ENCODE data around the gene NUFIP2. TPM values are rescaled to one million over a fixed set of nuclear protein-coding genes. Genes with fewer than 3 reads are reported as not detected.
"Not testable (repeated sequence)": the region's sequence is repeated elsewhere in the genome, so short reads cannot be mapped to it uniquely, and the experiment has no call there.

Gene NUFIP2
- total RNA-seq, 2 experiments from 2014 or later: 64.9 to 66.9 TPM

DNA sequence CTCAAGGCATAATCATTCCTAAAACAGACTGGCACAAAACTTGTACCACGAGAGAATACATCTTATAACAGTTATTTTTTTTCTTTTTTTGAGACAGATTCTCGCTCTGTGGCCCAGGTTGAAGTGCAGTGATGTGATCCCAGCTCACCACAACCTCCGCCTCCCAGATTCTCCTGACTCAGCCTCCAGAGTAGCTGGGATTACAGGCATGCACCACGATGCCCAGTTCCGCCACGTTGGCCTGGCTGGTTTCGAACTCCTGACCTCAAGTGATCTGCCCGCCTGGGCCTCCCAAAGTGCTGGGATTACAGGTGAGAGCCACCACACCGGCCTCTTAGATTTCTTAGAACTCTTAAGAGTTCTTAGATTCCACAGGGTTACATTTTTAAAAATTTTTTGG is 4.1 kb downstream of the NUFIP2 start:
- POLR2A ChIA-PET: no interaction called here
- CTCF ChIA-PET: interaction anchor here (1.2 to 2.8 kb wide), 2 partner anchors 38 to 141 kb away, joined by 3 to 15 read pairs; no protein-coding TSS in a partner anchor

DNA sequence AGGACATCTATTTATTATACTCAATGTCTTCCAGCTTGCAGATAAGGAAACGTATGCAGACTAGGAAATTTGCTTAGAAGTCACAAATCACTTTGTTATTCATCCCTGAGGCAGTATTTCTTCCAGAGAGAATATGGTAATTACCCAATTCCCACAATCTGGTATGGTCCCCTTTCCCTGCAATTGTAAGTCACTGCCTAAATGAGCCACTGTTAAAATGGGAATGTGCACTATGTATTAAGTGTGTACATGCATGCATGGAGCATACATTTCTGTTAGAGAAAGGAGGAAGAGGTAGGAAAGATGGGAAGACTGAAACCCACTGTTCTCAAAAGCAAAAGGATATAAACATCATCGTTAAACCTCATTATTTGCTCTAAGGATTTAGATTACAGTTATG is 10.0 kb downstream of the NUFIP2 start:
- ChIA-PET CTCF (no interaction called here), POLR2A (no interaction called here)

DNA sequence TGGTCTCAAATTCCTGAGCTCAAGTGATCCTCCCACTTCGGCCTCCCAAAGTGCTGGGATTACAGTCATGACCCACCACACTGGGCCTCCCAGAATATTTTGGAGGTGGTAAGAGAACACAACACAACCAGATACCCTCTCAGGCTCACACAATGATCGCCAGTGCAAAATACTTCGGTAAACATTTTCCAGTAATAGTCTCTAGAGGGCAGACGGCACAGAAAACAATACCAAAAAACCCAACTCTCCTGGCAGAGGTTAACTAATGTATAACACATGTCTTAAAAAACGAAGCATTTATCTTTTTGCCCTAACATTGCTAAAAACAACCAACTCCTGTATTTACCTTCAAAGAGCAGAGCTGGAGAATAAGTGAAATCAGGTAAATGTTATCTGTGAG is 10.5 kb downstream of the NUFIP2 start:
- ChIA-PET POLR2A (no interaction called here), CTCF (no interaction called here)

DNA sequence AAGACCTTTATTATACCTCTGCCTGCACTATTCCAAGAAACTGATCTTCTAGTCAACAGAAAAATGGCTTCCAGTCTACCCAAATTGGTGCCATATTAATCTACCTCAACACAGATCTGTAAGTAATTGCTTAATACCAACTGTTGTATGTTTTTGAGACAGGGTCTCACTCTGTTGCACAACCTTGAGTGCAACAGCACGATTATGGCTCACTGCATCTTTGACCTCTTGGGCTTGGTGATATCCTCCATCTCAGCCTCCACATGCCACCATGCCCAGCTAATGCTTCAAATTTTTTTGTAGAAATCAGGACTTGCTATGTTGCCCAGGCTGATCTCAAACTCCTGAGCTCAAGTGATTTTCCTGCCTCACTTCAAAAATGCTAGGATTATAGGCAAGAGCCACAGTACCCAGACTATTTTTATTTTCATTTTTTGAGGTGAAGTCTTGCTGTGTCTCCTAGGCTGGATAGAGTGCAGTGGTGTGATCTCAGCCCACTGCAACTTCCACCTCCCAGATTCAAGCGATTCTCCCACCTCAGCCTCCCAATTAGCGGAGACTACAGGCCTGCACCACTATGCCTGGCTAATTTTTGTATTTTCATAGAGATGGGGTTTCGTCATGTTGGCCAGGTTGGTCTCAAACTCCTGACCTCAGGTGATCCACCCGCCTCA is 14.4 kb downstream of the NUFIP2 start:
- CTCF ChIA-PET: no interaction called here
- POLR2A ChIA-PET: no interaction called here

DNA sequence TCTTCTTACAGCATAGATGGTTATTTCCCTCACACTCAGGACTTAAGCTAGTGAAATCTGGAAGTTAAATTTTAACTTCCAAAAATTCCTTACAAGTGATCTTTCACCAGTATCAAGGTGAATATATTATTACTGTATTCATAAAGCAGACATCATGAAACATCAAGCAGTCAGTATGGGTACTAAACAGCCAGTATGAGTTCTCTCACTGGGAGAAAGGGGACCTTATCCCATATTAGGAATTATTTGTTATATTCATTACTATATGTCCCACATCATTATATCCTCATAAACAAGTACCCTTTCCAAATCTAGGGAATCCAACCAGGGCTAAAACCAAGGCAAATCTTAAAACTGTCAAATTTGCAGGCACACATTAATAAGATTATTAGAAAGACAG is 15.3 kb downstream of the NUFIP2 start:
- POLR2A ChIA-PET: no interaction called here

DNA sequence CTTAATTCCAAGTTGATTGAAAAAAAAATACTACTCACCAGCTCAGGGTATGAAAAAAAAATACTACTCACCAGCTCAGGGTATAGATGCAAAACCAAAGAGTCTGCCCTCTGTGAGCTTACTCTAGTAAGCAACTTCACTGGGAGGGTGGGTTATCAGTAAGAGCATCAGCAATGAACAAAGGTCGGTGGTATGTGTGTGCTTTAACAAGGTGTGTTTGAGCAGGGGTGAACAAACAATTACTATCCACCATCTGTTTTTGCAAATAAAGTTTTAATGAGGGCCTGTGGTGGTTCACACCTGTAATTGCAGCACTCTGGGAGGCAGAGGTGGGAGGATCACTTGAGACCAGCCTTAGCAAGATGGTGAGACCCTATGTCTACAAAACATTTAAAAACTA is 20.0 kb downstream of the NUFIP2 start:
- CTCF ChIA-PET: interaction anchor here (0.7 kb wide), 1 partner anchor 23 kb away, joined by 3 read pairs; no protein-coding TSS in a partner anchor
- POLR2A ChIA-PET: no interaction called here

More for the DNA sequence above, 15.3 kb downstream of the NUFIP2 start:
- CTCF ChIA-PET: no interaction called here

DNA sequence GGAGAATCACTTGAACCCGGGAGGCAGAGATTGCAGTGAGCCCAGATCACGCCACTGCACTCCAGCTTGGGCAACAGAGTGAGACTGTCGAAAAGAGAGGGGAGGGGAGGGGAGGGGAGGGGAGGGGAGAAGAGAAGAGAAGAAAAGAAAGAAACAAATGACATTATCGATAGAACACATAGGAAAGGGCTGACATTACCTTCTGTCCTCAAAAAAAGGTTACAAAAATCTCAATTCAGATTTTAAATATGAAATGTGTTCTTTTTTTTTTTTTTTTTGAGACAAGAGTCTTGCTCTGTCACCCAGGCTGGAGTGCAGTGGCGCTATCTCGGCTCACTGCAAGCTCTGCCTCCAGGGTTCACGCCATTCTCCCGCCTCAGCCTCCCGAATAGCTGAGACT is 22.0 kb downstream of the NUFIP2 start:
- POLR2A ChIA-PET: not testable (repeated sequence)
- CTCF ChIA-PET: interaction anchor here (0.6 kb wide), 1 partner anchor 92 kb away, joined by 4 read pairs; no protein-coding TSS in a partner anchor

DNA sequence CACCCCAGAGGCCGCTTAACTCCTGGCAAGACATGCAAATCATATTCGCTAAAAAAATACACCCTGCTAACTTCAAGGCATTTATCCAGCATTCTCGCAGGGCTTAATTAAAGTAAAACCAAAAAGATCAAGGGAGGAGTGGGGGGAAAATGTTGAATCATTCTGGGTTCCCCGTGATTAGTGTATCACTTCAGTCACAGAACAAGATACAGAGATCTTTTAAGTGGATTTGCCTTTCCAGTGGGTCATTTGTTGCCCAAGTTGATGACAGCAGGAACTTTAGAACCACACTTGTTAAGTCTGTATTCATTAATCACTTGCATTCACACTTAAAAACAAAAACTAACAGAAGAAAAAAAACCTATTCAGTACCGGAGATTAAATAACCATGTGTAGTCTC is 30.0 kb downstream of the NUFIP2 start:
- ChIA-PET CTCF (no interaction called here), POLR2A (interaction anchor here (1.0 kb wide), 1 partner anchor 28 kb away, joined by 3 read pairs; no protein-coding TSS in a partner anchor)

DNA sequence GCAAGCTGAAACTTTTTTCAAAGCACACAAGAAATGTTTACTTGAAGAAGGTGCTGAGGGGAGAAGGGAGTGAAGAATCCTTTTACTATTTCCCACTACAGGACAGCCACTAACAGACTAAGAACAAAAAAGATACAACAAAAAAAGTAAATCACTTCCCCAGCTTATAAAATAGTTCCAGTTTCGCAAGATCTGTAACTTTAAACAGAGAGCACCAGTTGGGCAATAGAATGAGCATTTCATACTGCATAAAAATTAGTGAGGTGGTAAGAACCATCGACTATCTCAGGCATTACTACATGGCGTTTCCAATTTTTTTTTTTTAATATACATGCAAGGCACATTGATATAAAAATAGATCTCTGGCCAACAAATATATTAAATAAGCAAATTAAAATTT is 36.2 kb downstream of the NUFIP2 start:
- ChIA-PET POLR2A (interaction anchor here (0.6 to 0.7 kb wide), 3 partner anchors 15 to 1232 kb away, joined by 3 read pairs; no protein-coding TSS in a partner anchor), CTCF (interaction anchor here (1.2 to 1.5 kb wide), 2 partner anchors 39 to 109 kb away, joined by 4 to 9 read pairs; no protein-coding TSS in a partner anchor)

DNA sequence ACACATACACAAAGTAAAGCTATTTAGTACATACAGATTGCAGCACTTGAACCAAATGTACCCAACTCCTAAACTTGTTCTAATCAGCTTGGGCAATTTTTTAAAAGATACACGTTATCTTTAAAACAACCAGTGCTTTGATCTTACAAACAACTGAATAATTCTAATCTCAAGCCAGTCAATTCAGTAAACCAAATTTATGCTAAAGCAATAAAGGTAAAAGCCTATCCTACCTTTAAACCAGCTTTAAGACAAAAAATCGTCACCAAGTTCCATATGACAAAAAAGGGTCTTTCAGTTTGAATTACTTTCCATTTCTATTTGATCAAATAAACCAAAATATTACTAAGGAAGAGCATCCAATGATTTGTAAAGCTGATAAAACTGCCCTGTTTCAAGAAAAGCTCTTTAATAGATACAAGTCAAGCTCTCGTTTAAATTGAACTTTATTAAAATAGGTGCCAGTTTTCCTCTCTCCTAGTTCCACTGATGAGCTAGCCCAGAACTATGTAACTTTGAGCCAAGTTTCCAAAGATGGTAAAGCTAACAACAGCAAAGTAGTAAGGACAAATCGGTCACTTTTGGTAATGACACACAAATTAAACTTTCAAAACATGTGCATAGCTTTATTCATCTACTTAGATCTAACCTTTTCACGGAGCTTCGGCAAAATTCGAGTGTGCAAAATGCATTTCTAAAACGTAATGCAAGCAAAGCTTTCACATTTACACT is 37.0 kb downstream of the NUFIP2 start:
- CTCF ChIA-PET: interaction anchor here (1.2 to 1.5 kb wide), 2 partner anchors 38 to 109 kb away, joined by 4 to 9 read pairs; no protein-coding TSS in a partner anchor
- POLR2A ChIA-PET: interaction anchor here (0.6 to 0.7 kb wide), 2 partner anchors 16 to 28 kb away, joined by 3 read pairs; no protein-coding TSS in a partner anchor

DNA sequence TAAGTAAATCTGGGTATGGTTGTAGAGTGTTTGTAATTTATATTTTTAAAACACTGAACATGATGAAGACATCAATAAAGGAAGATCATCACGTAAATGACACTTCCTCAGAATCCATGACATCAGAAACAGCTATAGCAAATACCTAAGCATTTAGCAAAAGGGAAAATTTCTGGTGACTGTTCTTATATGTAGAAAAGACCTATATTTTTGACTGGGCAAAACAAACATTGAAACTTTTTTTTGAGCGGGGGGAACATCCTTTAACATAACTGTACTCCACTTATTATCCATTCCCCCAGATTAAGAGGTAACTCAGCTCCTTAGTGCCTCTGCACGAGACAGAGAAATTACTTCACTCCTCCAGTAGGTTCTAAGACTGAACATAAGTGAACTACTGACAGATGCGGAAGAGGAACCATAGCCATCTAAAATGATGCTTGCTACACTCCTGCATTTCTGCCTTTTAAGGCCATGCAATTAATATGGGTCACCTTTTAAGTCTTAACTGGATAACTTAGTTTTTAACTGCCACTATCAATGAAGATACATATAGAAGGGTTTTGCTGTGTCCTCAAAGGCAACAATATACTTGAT is 37.9 kb downstream of the NUFIP2 start:
- ChIA-PET CTCF (interaction anchor here (1.5 kb wide), 1 partner anchor 108 kb away, joined by 9 read pairs; no protein-coding TSS in a partner anchor), POLR2A (no interaction called here)

DNA sequence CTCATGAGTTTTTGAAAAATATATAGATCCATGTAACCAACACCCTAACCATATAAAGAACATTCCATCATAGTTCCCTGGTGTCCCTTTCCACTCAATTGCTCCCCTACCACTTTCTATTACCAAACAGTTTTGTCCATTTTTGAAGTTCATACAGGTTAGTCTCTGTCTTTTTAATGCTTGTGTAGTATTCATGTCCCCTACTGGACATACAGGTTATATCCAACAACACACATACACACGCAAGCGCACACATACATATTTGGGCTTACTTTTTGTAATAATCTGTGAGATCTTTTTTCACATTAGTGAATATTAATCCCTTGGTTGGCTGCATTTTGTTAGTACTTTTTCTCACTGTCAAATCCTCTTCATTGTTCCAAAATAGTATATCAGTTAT is 40.9 kb downstream of the NUFIP2 start:
- POLR2A ChIA-PET: no interaction called here
- CTCF ChIA-PET: no interaction called here

DNA sequence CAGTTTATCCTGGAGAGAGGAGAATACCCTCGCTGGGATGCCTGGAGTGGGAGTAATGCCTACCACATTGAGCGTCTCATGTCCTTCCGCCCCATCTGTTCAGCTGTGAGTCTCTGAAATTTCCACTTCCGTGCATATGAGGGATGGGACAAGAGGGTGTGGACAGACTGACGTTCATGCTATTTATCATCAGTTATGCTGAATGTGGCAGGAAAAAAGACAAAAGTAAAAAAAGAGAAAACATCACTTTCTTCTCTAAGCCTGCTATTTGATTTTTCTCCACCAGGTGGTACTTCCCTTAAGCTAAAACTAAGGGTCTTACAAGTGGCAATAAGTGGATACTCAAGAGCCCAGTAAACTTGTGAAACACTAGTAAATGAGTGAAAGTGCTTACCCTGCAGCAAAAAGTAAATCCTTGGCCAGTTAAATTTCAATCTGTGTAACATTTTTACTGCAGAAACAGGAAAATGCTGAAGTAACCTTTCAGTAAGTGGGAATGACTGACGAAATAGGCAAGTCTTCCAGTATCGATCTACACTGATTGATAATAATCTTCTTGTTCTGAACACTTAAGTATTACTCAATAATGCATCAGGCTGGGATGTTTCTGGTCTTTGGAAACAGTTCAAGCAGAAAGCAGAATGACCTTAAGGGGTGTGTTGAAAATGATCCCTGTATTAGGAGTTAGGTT is 41.7 kb downstream of the NUFIP2 start:
- ChIA-PET CTCF (interaction anchor here (0.9 to 1.0 kb wide), 2 partner anchors 38 to 40 kb away, joined by 3 read pairs; no protein-coding TSS in a partner anchor), POLR2A (interaction anchor here (0.7 kb wide), 1 partner anchor 40 kb away, joined by 4 read pairs; no protein-coding TSS in a partner anchor)

DNA sequence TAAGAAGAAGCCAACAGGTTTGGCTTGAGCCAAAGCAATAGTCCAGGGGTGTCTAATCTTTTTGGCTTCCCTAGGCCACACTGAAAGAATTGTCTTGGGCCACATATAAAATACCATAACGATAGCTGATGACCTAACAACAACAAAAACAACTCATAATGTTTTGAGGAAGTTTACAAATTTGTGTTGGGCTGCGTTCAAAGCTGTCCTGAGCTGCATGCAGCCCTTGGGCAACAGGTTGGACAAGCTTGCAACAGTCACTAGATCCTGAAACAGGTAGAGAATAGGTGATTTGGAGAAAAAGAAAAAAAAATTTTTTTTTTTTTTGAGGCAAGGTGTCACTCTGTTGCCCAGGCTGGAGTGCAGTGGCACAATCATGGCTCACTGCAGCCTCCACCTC is 42.8 kb downstream of the NUFIP2 start:
- CTCF ChIA-PET: interaction anchor here (0.7 to 1.3 kb wide), 4 partner anchors 39 to 237 kb away, joined by 3 read pairs; no protein-coding TSS in a partner anchor
- POLR2A ChIA-PET: interaction anchor here (0.6 kb wide), 1 partner anchor 10 kb away, joined by 3 read pairs; no protein-coding TSS in a partner anchor

DNA sequence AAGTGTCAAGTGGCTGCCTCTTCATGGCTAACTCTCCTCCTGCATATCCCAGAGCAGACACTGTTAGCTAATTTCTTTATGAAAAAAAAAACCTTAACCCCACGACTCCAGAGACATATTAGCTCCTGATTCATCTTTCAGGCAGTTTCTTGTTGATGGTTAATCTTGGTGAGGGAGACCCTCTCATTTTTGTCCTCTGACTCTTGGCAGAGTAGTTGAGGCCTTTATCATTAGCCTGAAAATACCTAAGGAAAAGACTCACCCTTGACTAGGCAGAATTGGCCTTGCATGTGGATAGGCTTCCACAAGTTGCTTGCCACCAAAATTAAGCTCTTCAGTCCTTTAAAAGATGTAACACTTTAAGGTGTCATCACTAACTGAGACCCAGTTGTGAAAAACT is 43.3 kb downstream of the NUFIP2 start:
- CTCF ChIA-PET: interaction anchor here (0.5 to 1.3 kb wide), 6 partner anchors 10 to 237 kb away, joined by 3 to 5 read pairs (median 3); no protein-coding TSS in a partner anchor
- POLR2A ChIA-PET: interaction anchor here (0.6 kb wide), 1 partner anchor 10 kb away, joined by 3 read pairs; no protein-coding TSS in a partner anchor

DNA sequence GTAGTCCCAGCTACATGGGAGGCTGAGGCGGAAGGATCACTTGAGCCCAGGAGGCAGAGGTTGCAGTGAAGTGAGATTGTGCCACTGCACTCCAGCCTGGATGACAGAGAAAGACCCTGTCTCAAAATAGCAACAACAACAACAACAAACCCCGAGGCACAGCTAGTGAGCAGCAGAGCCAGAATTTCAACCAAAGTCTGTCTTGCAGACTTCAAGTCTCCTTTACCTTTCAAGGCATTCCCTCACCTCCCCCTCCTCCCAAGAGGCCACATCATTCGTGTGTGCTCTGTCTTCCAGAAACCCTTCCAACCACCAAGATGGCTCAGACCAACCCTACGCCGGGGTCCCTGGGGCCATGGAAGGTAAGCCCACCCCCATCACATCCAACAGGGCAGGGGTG is 45.1 kb downstream of the NUFIP2 start:
- ChIA-PET CTCF (interaction anchor here (0.9 kb wide), 1 partner anchor 69 kb away, joined by 3 read pairs; the partner anchor contains the start of gene MYO18A), POLR2A (interaction anchor here (0.7 kb wide), 1 partner anchor 11 kb away, joined by 3 read pairs; no protein-coding TSS in a partner anchor)

DNA sequence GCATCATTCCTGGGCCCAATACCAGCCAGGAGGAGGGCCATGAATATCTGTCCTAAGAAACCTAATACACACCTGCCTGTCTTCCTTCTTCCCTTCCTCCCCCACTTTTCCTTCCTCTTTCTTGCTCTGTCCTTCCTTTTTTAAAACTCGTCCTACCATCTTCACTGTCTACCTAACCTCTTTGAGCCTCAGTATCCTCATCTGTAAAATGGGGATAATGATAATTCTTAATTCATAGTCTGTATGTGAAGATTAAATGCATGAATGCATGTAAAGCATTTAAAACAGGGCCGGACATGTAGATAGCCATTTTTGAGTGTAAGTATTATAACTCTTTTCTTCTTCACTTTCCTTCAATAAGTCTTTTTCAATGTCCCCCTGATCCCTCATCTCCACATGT is 46.7 kb downstream of the NUFIP2 start:
- CTCF ChIA-PET: interaction anchor here (1.0 kb wide), 1 partner anchor 27 kb away, joined by 3 read pairs; no protein-coding TSS in a partner anchor
- POLR2A ChIA-PET: no interaction called here

DNA sequence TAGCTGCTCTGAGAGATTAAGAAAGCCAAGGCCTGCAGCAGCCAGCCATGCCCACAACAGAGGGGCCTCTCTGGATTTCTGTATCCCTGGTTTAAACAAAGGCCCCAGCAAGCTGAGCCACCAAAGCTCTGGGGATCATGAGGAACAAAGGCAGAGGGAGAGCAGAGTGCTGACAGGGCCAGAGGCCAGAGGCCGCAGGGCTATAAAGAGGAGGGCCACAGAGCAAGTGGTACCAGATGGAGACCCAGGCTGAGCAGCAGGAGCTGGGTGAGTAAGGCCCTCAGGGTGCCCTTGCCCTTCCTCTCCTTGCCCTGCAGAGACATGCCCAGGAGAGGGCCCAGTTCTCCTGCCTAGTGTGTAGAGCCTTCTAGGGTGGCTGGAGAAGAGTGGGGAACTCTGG is 47.3 kb downstream of the NUFIP2 start, which contains the start of gene CRYBA1:
Gene CRYBA1, plus strand, starts transcription at position 232 of the 400 bp plus-strand sequence. Its CDS starts 5 bp downstream, at position 237.
- POLR2A ChIA-PET: no interaction called here
- CTCF ChIA-PET: interaction anchor here (1.0 kb wide), 1 partner anchor 27 kb away, joined by 3 read pairs; no protein-coding TSS in a partner anchor

DNA sequence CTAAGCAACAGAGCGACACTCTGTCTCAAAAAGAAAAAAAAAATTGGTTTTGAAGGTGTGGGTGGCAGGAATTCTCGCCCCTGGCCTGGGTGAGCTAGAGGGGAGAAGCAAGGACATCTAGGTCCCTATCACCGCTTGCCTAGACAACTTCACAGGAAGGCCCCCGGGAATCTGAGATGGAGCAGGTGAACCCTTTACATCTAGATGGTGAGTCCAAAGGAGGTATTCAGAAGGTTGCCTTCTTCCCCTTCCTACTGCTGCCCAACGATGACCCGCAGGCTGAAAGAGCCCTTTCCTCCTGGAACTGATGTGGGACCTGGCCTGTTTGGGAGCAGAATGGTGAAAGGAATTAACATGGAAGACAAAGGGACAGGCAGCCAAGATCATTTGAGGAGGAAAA is 48.5 kb downstream of the NUFIP2 start:
- CTCF ChIA-PET: no interaction called here
- POLR2A ChIA-PET: no interaction called here
